ENCODE data around the gene GPRASP2.
"Not testable (repeated sequence)": the region's sequence is repeated elsewhere in the genome, so short reads cannot be mapped to it uniquely, and the experiment has no call there.

GPRASP2 gene

DNA sequence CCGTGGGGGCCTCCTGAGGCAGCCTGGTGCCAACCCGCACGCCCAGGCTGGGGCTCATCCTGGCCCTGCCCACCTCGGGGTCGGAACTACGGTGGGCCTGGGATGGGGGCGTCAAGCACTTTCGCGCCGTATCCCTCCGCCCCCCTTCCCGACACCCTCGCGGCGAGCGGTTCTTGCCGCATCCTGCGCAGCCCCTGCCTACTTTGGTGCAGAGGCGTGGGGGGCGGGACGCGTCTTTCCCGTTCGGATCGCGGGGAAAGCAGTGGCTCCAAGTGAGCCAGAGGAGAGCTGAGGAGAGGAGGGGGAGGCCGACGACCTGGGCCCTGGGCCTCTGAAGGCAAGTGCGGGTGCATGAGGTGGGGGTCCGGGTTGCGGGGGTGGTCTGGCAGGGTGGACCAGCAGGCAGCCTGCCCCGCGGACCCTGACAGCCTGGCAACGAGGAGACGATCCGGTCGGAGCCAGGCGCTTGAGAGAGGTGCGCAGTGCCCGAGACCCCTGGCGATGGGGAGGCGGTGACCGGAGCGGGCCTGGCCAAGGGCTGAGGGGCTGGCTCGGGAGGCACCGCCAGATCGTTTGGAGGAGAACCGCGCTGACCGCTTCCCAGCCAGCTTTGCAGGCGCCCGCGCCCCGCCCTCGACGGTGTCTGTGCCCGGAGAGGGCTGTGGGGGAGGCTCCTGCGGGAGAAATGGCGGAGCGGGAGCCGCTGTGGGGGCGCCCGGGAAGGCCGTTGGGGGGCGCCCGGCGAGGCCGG is at the start of gene GPRASP2:
Gene GPRASP2, plus strand, starts transcription at position 233 of the 751 bp plus-strand sequence. CDS start 2,422 bp downstream, outside the sequence.
- DNase-seq: peak; percentile 19 to 36

DNA sequence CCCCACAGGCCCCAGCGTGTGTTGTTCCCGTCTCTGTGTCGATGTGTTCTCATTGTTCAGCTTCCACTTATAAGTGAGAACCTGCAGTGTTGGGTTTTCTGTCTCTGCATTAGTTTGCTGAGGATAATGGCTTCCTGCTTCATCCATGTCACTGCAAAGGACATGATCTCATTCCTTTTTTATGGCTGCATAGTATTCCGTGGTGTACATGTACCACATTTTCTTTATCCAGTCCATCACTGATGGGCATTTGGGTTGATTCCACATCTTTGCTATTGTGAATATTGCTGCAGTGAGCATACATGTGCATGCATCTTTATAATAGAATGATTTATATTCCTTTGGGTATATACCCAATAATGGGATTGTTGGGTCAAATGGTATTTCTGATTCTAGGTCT is 48.4 kb upstream of the GPRASP2 start:
- DNase-seq: not testable (repeated sequence)

DNA sequence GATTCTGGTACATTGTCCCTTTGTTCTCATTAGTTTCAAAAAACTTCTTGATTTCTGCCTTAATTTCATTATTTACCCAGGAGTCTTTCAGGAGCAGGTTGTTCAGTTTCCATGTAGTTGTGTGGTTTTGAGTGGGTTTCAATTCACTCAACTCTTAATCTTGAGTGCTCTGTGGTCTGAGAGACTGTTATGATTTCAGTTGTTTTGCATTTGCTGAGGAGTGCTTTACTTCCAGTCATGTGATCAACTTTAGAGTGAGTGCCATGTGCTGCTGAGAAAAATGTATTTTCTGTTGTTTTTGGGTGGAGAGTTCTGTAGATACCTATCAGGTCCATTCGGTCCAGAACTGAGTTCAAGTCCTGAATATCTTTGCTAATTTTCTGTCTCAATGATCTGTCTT is 45.2 kb upstream of the GPRASP2 start:
- DNase-seq: not testable (repeated sequence)

DNA sequence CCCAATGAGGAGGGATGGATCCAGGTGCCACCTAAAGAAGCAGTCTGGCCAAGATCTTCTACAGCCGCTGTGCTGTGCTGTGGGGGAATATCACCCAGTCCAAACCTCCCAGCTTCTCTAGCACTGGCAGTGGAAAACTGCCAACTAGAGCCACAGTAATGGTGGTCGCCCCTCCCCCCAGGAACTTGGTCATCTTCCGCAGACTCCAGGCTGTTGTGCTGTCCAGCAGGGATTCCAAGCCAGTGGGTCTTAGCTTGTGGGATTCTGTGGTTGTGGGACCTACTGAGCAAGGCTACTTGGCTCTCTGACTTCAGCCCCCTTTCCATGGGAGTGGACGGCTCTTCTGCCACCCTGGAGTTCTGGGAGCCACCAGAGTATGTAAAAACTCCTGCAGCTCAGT is 42.7 kb upstream of the GPRASP2 start:
- no peak for DNase-seq

DNA sequence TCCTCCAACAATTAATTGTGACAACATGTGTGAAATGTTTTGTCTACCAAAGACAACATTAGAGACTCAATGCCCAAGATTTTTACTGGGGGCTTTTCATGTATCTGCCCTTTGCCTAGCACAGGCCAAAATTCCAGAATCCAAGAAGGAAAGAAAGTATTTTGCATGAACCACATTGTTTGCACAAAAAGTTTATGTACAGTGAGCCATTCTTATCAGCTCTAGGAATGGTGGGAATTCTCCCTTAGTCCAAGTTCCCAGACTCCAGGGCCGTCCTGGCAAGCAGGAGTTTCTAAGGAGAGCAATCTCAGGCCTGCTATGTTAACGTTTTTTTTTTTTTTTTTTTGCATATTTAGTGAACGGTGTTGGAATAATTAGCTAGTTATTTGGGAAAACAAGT is 39.4 kb upstream of the GPRASP2 start:
- DNase-seq: no peak

DNA sequence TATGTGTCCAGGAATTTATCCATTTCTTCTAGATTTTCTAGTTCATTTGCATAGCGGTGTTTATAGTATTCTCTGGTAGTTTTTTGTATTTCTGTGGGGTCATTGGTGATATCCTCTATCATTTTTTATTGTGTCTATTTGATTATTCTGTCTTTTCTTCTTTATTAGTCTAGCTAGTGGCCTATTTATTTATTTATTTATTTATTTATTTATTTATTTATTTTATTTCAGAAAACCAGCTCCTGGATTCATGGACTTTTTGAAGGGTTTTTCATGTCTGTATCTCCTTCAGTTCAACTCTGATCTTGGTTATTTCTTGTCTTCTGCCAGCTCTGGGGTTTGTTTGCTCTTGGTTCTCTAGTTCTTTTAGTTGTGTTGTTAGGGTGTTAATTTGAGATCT is 34.8 kb upstream of the GPRASP2 start:
- DNase-seq: not testable (repeated sequence)

DNA sequence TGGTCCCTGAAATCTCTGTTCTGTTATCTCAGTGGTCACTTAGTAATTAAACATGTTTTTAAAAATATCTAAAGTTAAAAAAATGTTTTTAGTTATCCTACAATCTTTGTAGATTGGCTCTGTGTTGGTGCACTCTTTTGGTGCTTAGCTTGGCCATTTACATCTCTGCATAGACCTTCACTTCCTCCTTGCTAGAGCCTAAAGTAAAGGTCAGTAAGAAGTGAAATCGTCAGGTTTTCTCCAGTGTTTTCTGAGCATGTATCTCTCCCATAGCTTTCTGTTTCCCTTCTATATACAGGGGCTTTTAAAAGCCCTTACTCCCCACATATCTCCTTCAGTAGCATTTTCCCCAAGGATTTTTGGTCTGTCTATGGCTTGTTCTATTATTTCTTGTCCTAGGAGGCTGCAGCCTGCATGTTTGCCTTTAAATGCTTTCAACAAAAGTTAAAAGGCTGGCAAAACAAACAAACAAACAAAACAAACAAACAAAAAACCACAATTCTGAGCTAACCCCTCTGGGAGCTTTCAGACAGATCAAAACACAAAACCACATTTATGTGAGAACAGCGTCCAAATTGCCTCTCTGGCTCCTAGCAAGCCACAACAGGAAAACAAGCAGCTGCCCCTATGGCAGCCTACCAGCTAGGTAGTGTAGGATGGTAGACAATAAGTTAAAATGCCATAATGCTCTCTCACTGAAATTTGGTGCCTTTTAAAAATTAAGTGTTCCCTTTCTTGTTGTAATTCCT is 27.3 kb upstream of the GPRASP2 start:
- no peak for DNase-seq

DNA sequence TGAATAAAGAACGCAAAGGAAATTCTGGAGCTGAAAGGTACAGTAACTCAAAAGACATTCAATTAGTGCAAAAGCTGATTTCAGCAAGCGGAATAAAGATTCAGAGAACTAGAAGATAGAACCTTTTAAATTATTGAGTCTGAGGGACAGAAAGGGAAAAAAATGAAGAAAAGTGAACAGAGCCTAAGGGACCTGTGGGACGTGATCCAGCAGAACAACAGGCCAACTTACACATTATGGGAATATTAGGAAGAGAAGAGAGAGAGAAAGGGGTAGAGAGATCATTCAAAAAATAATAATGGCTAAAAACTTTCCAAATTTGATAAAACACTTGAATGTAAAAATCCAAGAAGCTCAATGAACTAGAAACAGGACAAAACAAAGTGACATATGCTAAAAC is 17.5 kb upstream of the GPRASP2 start:
- no peak for DNase-seq

DNA sequence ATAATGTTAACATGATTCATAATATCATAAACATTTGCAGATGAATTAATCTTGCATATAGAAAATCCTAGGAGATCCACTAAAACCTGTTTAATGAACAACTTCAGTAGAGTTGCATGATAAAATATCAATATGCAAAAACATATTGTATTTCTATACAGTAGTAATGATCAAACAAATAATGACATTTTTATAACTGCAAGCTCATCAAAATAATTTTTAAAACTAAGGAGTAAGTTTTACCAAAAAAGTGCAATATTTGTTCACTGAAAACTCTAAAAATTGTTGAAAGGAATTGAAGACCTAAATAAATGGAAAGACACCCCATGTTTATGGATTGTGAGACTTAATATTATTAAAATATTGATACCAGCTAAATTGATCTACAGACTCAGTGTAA is 15.9 kb upstream of the GPRASP2 start:
- no peak for DNase-seq

DNA sequence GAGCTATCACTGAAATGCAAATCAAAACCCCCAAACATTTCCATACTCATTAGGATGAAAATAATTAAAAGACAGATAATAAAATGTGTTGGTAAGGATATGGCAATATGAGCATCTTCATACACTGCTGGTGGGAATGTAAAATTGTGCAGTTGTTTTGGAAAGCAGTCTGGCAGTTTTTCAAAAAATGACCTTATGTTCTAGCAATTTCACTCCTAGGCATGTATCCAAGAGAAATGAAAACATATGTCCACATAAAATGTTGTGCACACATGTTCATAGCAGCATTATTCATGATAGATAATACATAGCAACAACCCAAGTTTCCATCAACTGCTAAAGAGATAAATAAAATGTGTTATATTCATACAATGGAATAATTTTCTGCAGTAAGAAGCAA is 14.8 kb upstream of the GPRASP2 start:
- DNase-seq: no peak

DNA sequence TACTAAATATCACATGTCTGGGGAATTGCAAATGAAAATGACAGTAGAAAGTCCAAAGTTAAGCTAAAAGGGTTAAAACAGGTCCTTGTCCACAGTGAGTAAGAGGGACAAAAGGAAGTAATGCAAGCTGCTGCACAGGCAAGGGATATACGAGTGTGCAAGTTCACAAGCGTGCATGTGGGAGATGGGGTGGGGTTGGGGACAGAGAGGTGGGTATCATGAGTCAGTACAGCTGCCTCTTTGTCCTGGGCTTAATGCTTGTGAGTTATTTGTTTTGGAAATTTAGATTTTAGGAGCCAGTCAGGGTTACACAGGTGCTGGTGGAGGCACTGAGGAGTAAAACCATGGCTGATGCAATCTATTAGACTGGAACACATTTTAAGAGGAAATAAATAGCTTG is 3.3 kb upstream of the GPRASP2 start:
- no peak for DNase-seq

DNA sequence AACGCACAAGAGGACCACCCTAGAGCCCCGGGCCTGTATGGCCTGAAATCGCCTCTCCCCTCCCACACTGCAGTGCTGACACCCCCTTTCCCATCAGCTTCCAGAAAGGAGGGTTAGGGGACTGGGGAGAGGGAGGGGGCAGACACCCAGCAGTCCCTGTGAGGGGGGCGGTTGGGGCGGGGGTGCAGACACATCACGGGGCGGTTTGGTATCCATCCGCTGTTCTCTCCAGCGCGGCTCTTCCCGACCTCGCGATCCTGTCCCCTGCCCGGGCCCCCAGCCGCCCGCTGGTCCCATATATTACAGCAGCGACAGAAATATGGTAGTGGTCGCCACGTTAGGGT is 404 bp upstream of the GPRASP2 start:
- no peak for DNase-seq

DNA sequence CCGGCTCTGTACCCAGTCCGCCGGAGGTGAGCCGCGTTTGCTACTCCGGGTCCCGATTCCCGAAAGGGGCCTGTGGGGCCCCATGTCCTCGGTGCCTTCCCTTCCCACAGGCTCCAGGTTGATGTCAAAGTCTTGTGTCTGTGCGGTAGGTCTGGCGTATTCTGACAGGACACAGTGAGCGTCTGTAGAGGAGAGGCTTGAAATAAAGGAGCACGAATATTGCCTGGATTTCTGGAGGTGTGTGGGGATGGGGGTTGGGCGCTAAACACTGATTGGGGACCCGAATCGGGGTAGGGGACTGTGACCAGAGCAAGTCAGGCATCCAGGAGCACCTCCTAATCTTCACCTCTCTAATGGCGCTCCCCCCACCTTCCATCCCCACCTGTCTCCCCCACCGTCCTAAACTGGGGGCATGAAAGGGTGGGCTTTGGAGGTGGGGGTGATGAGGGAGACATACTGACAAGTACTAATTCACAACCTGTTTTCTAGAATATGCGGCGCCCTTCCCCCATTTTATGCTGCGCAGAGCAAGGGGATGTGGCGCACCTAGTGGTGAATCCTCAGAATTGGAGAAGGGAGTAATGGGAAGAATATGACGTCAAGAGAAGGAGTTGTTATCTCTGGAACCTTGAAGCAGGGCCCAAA is 855 bp downstream of the GPRASP2 start:
- peak in 1 of 2 donors; percentile 1 for DNase-seq

DNA sequence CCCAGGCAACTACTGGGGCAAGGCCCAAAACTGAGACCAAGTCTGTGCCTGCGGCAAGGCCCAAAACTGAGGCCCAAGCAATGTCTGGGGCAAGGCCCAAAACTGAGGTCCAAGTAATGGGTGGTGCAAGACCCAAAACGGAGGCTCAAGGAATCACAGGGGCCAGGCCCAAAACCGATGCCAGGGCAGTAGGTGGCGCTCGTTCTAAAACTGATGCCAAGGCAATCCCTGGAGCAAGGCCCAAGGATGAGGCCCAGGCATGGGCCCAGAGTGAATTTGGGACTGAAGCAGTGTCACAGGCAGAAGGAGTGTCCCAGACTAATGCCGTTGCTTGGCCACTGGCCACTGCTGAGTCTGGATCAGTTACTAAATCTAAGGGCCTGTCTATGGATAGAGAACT is 2.7 kb downstream of the GPRASP2 start:
- no peak for DNase-seq

DNA sequence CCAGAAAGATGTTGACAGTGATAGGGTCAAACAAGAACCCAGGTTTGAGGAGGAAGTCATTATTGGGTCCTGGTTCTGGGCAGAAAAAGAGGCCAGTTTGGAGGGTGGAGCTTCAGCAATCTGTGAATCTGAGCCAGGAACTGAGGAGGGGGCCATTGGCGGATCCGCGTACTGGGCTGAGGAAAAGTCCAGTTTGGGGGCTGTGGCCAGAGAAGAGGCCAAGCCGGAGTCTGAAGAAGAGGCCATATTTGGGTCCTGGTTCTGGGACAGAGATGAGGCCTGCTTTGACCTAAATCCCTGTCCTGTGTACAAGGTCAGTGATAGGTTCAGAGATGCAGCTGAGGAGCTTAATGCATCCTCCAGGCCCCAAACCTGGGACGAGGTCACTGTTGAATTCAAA is 3.7 kb downstream of the GPRASP2 start:
- no peak for DNase-seq

DNA sequence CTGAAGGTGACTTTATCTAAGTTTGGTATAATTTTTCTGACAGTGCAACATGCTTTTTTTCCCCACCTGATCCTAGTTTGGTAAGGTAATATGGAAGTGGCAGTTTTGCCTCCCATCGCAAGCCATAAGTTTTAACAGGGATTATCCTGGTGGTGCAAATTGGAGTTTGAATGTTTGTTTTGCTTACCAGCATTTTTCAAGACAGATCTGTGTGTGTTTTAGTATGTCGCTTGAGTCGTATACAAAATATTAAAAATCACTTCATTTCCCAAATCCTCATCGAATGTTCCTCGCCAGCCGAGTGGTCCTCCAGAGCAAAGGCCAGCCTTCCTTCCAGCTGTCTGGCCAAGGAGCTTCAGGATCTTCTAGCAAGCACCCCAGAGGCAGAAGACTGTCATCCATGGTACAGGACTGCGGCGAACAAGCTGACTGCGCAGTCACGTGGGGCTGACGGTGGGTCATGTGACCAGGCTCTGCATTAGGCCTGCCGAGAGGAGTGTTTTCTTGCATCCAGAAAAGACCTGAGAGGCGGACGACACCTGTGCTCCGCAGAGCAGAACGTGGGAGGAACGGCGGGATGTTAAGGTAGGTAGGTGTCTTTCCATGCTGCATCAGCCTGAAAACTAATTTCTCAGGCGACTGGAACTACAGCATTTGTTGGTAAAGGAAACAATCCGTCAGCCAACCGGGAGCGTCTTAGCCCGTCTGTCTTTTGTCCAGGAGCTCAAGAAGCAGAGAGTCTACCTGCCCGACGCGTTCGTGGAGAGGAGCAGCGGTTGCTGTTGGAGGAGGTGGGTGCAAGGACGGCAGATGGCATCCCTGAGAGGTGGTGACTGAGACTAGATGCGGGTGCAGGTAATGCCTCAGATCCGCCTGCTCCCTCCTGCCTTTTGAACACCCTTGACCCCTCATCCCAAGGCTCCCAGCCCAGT is 8.3 kb downstream of the GPRASP2 start, which contains the start of gene GPRASP3:
Gene GPRASP3, plus strand, starts transcription at position 507 of the 932 bp plus-strand sequence. CDS start 28,253 bp downstream, outside the sequence.
- peak; percentile 72 to 77 for DNase-seq

DNA sequence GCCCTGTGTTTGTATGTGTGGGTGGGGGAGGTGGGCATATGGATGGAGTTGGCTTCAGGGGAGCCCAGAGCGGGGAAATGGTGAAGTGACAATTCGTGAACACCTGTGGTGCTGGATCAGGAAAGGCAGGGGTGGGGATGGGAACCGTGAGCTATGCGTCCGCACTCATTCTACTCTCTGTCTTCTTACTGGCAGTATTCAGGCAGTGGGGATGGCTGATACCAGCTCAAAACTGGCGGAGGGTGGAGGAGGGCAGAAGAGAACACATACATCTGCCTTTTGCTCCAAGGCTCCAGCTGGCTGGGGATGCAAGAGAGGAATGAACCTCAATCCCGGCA is 8.9 kb downstream of the GPRASP2 start:
- not testable (repeated sequence) for DNase-seq

DNA sequence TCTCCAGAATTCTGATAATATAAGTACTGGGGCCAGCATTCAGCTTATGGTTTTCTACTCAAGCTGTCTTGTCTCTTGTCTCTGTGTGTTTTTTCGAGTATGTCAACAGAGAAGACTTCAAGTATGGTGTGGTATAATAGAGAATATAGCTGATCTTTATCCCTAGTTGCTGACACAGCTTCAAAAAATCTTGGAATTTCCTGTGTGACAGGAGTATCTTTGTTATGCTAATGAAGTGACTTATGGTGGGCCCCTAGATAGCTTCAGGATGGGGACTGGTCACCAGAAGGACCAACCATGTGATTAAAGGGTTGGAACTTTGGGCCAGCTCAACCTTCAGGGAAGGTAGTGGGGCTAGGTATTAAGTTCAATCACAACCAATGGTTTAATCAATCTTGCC is 11.2 kb downstream of the GPRASP2 start:
- no peak for DNase-seq

DNA sequence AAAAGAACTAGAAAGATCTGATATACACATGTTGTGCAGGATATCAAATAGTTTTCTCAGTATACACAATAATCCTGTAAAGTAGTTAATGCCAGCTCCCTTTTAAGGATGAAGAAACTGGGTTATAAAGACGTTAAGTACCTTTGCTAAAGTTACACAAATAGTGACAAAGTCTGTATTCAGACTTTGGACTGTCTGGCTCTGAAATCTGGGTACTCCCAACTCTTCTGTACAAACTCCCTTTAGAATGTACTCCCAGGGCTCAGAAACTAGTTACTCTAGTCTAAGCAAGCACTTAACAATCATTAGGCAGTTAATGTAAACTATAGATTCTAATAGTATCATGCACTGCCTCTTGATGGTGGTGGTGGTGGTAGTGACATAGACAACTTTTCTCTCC is 15.5 kb downstream of the GPRASP2 start:
- no peak for DNase-seq

DNA sequence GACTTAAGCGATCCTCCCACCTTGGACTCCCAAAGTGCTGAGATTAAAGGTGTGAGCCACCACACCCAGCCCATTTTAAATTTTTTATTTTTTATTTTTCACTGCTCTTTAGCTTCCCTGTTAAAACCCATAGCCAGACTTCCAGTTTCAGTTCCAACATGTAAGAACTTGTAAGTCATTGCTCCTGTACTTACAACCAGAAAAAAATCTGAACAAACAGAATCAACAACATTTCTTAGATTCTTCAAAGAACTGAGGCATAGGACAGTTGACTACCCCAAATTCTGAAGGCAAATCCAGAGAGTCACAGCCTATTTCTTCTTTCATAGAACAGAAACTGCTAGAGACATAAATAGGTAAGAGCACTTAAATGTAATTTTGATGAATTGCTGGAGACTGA is 16.4 kb downstream of the GPRASP2 start:
- DNase-seq: no peak

DNA sequence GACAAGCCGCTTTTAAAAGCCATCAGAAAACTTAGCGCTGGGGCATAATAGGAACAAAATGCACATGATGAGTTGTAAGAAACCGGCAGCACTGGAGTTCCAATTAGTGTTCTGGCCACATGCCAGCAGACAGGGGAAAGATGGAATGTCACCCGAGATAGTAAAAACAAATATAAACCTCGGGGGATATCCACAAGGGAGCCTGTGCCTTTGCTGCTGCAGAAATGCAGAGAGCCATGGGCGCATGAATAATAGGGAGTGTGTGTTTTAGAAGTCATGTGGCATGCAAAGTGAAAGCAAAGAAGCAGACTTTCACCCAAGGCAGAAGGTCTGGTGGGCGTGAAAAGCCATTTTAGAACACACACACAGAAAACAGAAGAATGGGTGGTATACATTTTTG is 27.4 kb downstream of the GPRASP2 start:
- DNase-seq: no peak

DNA sequence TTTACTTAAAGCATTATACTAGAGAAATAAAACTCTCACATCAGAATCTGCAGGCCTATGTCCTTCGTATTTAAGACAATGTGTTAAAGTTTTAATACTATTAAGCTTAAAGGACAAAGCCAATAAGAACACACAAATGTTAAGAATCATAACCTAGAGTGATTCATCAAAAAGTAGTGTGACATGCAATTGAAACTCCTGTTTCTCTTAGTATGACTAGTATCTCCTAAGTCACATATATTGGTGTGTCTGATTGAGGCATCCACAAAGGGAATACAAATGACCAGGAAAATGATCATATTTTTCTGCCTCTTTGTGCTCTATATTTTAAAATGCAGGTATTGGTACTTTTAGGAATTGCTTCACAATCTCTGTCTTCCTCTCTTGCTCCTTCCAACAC is 32.1 kb downstream of the GPRASP2 start:
- no peak for DNase-seq

DNA sequence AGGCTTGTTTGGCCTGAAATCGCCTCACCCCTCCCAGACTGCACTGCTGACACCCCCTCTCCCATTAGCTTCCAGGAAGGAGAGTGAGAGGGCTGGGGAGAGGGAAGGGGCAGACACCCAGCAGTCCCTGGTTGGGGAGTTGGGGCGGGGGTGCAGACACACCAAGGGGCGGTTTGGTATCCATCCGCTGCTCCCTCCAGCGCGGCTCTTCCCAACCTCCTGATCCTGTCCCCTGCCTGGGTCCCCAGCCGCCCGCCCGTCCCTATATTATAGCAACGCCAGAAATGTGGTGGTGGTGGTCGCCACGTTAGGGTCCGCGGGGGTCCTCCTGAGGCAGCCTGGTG is 33.2 kb downstream of the GPRASP2 start:
- DNase-seq: no peak
